NCI-H128 (cell line): ENCODE measurements around the gene SOX11.

ENCODE experiments used
- DNase-seq: peaks from one replicate; lab custom pipeline; 2025; ENCODE audit not compliant: unreplicated experiment; lab: John Stamatoyannopoulos, UW

Gene SOX11

GRCh38 chr2:5691221-5691984 lies 781 bp upstream of the SOX11 start:
- DNase-seq = peak; percentile 57

GRCh38 chr2:5692561-5693286 lies 540 bp downstream of the SOX11 start:
- no peak for DNase-seq

- DNase-seq = no peak
Observed at GRCh38 chr2:5693287-5694201, 1.4 kb downstream of the SOX11 start.

- no peak for DNase-seq
Observed at GRCh38 chr2:5694306-5694705, 2.1 kb downstream of the SOX11 start.

- no peak for DNase-seq
Observed at GRCh38 chr2:5695654-5696403, 3.6 kb downstream of the SOX11 start.

GRCh38 chr2:5696404-5696944 lies 4.3 kb downstream of the SOX11 start:
- no peak for DNase-seq

- no peak for DNase-seq
Observed at GRCh38 chr2:5696945-5697521, 4.8 kb downstream of the SOX11 start.

GRCh38 chr2:5697562-5697961 lies 5.4 kb downstream of the SOX11 start:
- DNase-seq = no peak

- no peak for DNase-seq
Observed at GRCh38 chr2:5698134-5698533, 6.0 kb downstream of the SOX11 start.

- no peak for DNase-seq
Observed at GRCh38 chr2:5699963-5700362, 7.8 kb downstream of the SOX11 start.

GRCh38 chr2:5700551-5700950 lies 8.4 kb downstream of the SOX11 start:
- no peak for DNase-seq

- DNase-seq = no peak
Observed at GRCh38 chr2:5701266-5701665, 9.1 kb downstream of the SOX11 start.

GRCh38 chr2:5703166-5703565 lies 11.0 kb downstream of the SOX11 start:
- no peak for DNase-seq

GRCh38 chr2:5705490-5705889 lies 13.3 kb downstream of the SOX11 start:
- DNase-seq = no peak

- DNase-seq = no peak
Observed at GRCh38 chr2:5706717-5707455, 14.7 kb downstream of the SOX11 start.

- no peak for DNase-seq
Observed at GRCh38 chr2:5710615-5711014, 18.4 kb downstream of the SOX11 start.

GRCh38 chr2:5713101-5713500 lies 20.9 kb downstream of the SOX11 start:
- no peak for DNase-seq

- DNase-seq = no peak
Observed at GRCh38 chr2:5719629-5720334, 27.6 kb downstream of the SOX11 start.

- no peak for DNase-seq
Observed at GRCh38 chr2:5720426-5720825, 28.2 kb downstream of the SOX11 start.
